ENCODE measurements around the gene ZBTB40.

GRCh38 chr1:22472596-22472995, 20.9 kb downstream of the ZBTB40 start:
- no peak for TF ChIP-seq TAL1 (IDR thresholded peaks at IDR 0.05)
- TF ChIP-seq LARP7 (IDR thresholded peaks at IDR 0.05) = no peak
- no peak for TF ChIP-seq ZZZ3 (IDR thresholded peaks at IDR 0.05)
- TF ChIP-seq ZNF280B (CRISPR knock-in tag; IDR thresholded peaks at IDR 0.05) = no peak
- no peak for TF ChIP-seq TBP (optimal IDR thresholded peaks at IDR 0.05; ENCODE audit: low read depth, low read length)
- no peak for TF ChIP-seq ZNF24 (IDR thresholded peaks at IDR 0.05)
- no peak for TF ChIP-seq YY1 (IDR thresholded peaks at IDR 0.05; ENCODE audit: borderline replicate concordance in 1 of 3, control insufficient read depth in 1 of 3, extremely low read depth in 1 of 3, insufficient read depth in 3 of 3, insufficient read length in 1 of 3, insufficient replicate concordance in 2 of 3, low read depth in 1 of 3, low read length in 2 of 3)
- TF ChIP-seq JUN (IDR thresholded peaks at IDR 0.05; ENCODE audit: borderline replicate concordance, low read depth, low read length) = no peak
- no peak for TF ChIP-seq JUN (CRISPR knock-in tag; IDR thresholded peaks at IDR 0.05; ENCODE audit: borderline replicate concordance)
- no peak for TF ChIP-seq CEBPB (tag; IDR thresholded peaks at IDR 0.05)
- TF ChIP-seq BHLHE40 (IDR thresholded peaks at IDR 0.05; ENCODE audit: low read length) = no peak
- no peak for TF ChIP-seq GABPA (tag; conservative IDR thresholded peaks at IDR 0.05; ENCODE audit: low read depth)
- no peak for TF ChIP-seq ZNF274 (IDR thresholded peaks at IDR 0.05; ENCODE audit: borderline replicate concordance, low read depth, low read length)

Data from K562 (cell line).